GM19324 (cell line): ENCODE results near the gene DNASE1L3.
A peak's percentile ranks its signal among the peaks of the same experiment; 100 is the strongest.
"Not testable (repeated sequence)": the region's sequence is repeated elsewhere in the genome, so short reads cannot be mapped to it uniquely, and the experiment has no call there.

Experiments
- ATAC-seq: cut with Tn5 transposase; IDR thresholded peaks from one replicate; pipeline ENCODE4 v1.9.1; 2021; ENCODE audit warnings: mild to moderate bottlenecking, moderate library complexity; ENCODE audit not compliant: unreplicated experiment, low FRiP score

Gene DNASE1L3

GRCh38 chr3:58236527-58237237, 25.9 kb upstream of the DNASE1L3 start:
- ATAC-seq: no peak

- ATAC-seq: no peak
These were observed 25.2 kb upstream of the DNASE1L3 start for GRCh38 chr3:58235970-58236369.

- no peak for ATAC-seq
These were observed 23.8 kb upstream of the DNASE1L3 start for GRCh38 chr3:58234516-58234931.

- no peak for ATAC-seq
These were observed 20.9 kb upstream of the DNASE1L3 start for GRCh38 chr3:58231666-58232065.

- ATAC-seq: no peak
These were observed 20.2 kb upstream of the DNASE1L3 start for GRCh38 chr3:58230876-58231552.

GRCh38 chr3:58227933-58228332, 17.2 kb upstream of the DNASE1L3 start:
- not testable (repeated sequence) for ATAC-seq

- no peak for ATAC-seq
These were observed 13.1 kb upstream of the DNASE1L3 start for GRCh38 chr3:58223855-58224254.

- no peak for ATAC-seq
These were observed 11.5 kb upstream of the DNASE1L3 start for GRCh38 chr3:58222161-58222724.

- ATAC-seq: no peak
These were observed 8.1 kb upstream of the DNASE1L3 start for GRCh38 chr3:58218904-58219303.

GRCh38 chr3:58217209-58217811, 6.5 kb upstream of the DNASE1L3 start:
- ATAC-seq: peak; percentile 59

GRCh38 chr3:58216496-58217195, 5.9 kb upstream of the DNASE1L3 start:
- ATAC-seq: no peak

GRCh38 chr3:58215317-58216025, 4.7 kb upstream of the DNASE1L3 start:
- no peak for ATAC-seq

GRCh38 chr3:58214484-58215316, 3.9 kb upstream of the DNASE1L3 start:
- ATAC-seq: peak; percentile 80

- ATAC-seq: no peak
These were observed 839 bp downstream of the DNASE1L3 start for GRCh38 chr3:58209933-58210332.

GRCh38 chr3:58207954-58208353, 2.8 kb downstream of the DNASE1L3 start:
- no peak for ATAC-seq

- no peak for ATAC-seq
These were observed 4.3 kb downstream of the DNASE1L3 start for GRCh38 chr3:58206406-58207011.

GRCh38 chr3:58205981-58206380, 4.8 kb downstream of the DNASE1L3 start:
- ATAC-seq: no peak

GRCh38 chr3:58204720-58205119, 6.1 kb downstream of the DNASE1L3 start:
- ATAC-seq: no peak

GRCh38 chr3:58203541-58203940, 7.2 kb downstream of the DNASE1L3 start:
- no peak for ATAC-seq
